Stimulated activated CD4-positive, alpha-beta T cell treated with anti-CD3 and anti-CD28 coated beads, Interleukin-4, amount 100 ng/mL, for 1 hour (primary cell): Measurements from ENCODE around the gene USP17L12.
"Not testable (repeated sequence)": the region's sequence is repeated elsewhere in the genome, so short reads cannot be mapped to it uniquely, and the experiment has no call there.

Experiments used
- DNase-seq: peaks from one replicate; pipeline ENCODE4 v3.0.0-alpha.2; 2020

Gene USP17L12, protein sequence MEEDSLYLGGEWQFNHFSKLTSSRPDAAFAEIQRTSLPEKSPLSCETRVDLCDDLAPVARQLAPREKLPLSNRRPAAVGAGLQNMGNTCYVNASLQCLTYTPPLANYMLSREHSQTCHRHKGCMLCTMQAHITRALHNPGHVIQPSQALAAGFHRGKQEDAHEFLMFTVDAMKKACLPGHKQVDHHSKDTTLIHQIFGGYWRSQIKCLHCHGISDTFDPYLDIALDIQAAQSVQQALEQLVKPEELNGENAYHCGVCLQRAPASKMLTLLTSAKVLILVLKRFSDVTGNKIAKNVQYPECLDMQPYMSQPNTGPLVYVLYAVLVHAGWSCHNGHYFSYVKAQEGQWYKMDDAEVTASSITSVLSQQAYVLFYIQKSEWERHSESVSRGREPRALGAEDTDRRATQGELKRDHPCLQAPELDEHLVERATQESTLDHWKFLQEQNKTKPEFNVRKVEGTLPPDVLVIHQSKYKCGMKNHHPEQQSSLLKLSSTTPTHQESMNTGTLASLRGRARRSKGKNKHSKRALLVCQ

DNA sequence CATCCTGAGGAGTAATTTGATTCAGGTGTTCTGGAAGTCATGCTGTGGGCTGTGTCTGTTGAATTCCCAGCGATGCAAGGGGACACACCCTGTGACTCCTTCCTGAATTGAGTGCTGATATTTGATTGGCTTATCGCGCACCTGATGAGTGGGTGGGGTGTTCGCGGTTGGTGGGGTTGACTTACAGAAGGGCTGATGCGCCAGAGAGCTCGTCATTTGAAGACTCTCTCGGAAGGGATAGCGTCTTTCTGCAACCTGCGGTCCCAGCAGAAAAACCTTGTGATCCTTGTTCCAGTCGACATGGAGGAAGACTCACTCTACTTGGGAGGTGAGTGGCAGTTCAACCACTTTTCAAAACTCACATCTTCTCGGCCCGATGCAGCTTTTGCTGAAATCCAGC, at the start of gene USP17L12:
Gene USP17L12 (plus strand): TSS at position 301 of the 400 bp plus-strand sequence. CDS start 0 bp downstream, at position 301.
- DNase-seq, result not testable (repeated sequence)

GRCh38 chr4:9210357-9210756, 9.6 kb upstream of the USP17L12 start, which contains the start of gene USP17L10:
TSS of gene USP17L10 (plus strand) at chr4:9210657. CDS start at chr4:9210657, 0 bp downstream.
- not testable (repeated sequence) for DNase-seq

DNA sequence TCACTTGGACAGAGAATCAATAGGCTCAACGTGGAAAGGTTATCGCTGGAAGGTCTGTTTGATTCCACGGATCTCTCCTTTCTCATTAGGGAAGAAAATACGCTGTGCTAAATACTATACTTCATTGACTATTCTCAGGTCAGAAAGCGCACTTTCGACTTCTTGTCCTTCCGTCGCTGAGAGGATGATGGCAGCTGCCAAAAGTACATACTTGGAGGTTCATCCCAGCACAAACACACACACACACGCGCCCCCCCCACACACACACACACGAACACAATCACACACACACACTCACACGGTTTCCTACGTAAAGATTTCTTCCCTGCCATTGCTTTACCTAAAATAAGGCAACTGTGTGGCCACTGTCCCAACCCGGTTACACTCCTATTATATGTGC, 5.3 kb upstream of the USP17L12 start:
- not testable (repeated sequence) for DNase-seq

DNA sequence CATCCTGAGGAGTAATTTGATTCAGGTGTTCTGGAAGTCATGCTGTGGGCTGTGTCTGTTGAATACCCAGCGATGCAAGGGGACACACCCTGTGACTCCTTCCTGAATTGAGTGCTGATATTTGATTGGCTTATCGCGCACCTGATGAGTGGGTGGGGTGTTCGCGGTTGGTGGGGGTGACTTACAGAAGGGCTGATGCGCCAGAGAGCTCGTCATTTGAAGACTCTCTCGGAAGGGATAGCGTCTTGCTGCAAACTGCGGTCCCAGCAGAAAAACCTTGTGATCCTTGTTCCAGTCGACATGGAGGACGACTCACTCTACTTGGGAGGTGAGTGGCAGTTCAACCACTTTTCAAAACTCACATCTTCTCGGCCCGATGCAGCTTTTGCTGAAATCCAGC, 4.8 kb upstream of the USP17L12 start, which contains the start of gene USP17L11:
Gene USP17L11 (plus strand): TSS at position 301 of the 400 bp plus-strand sequence. CDS start 0 bp downstream, at position 301.
- DNase-seq, result not testable (repeated sequence)

- not testable (repeated sequence) for DNase-seq
Observed at GRCh38 chr4:9224596-9224995, 4.6 kb downstream of the USP17L12 start, which contains the start of gene USP17L13. TSS of gene USP17L13 (plus strand) at chr4:9224896. CDS start at chr4:9224896, 0 bp downstream.

GRCh38 chr4:9230249-9230648, 10.3 kb downstream of the USP17L12 start:
- DNase-seq, result not testable (repeated sequence)

DNA sequence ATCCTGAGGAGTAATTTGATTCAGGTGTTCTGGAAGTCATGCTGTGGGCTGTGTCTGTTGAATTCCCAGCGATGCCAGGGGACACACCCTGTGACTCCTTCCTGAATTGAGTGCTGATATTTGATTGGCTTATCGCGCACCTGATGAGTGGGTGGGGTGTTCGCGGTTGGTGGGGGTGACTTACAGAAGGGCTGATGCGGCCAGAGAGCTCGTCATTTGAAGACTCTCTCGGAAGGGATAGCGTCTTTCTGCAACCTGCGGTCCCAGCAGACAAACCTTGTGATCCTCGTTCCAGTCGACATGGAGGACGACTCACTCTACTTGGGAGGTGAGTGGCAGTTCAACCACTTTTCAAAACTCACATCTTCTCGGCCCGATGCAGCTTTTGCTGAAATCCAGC, 14.1 kb downstream of the USP17L12 start, which contains the start of gene USP17L15:
Gene USP17L15 (plus strand): TSS at position 301 of the 400 bp plus-strand sequence. CDS start 0 bp downstream, at position 301.
- DNase-seq, result not testable (repeated sequence)

DNA sequence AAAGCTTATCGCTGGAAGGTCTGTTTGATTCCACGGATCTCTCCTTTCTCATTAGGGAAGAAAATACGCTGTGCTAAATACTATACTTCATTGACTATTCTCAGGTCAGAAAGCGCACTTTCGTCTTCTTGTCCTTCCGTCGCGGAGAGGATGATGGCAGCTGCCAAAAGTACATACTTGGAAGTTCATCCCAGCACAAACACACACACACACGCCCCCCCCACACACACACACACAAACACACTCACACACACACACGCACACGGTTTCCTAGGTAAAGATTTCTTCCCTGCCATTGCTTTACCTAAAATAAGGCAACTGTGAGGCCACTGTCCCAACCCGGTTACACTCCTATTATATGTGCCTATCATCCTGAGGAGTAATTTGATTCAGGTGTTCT, 18.5 kb downstream of the USP17L12 start:
- DNase-seq, result not testable (repeated sequence)

DNA sequence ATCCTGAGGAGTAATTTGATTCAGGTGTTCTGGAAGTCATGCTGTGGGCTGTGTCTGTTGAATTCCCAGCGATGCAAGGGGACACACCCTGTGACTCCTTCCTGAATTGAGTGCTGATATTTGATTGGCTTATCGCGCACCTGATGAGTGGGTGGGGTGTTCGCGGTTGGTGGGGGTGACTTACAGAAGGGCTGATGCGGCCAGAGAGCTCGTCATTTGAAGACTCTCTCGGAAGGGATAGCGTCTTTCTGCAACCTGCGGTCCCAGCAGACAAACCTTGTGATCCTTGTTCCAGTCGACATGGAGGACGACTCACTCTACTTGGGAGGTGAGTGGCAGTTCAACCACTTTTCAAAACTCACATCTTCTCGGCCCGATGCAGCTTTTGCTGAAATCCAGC, 23.6 kb downstream of the USP17L12 start, which contains the start of gene USP17L17:
Gene USP17L17 (plus strand): TSS at position 301 of the 400 bp plus-strand sequence. CDS start 0 bp downstream, at position 301.
- not testable (repeated sequence) for DNase-seq

DNA sequence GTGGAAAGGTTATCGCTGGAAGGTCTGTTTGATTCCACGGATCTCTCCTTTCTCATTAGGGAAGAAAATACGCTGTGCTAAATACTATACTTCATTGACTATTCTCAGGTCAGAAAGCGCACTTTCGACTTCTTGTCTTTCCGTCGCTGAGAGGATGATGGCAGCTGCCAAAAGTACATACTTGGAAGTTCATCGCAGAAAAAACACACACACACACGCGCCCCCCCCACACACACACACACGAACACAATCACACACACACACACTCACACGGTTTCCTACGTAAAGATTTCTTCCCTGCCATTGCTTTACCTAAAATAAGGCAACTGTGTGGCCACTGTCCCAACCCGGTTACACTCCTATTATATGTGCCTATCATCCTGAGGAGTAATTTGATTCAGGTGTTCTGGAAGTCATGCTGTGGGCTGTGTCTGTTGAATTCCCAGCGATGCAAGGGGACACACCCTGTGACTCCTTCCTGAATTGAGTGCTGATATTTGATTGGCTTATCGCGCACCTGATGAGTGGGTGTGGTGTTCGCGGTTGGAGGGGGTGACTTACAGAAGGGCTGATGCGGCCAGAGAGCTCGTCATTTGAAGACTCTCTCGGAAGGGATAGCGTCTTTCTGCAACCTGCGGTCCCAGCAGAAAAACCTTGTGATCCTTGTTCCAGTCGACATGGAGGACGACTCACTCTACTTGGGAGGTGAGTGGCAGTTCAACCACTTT, 28.2 kb downstream of the USP17L12 start, which contains the start of gene USP17L18:
Gene USP17L18 (plus strand): TSS at position 678 of the 728 bp plus-strand sequence. CDS start 0 bp downstream, at position 678.
- peak; percentile 1 for DNase-seq

- not testable (repeated sequence) for DNase-seq
Observed at GRCh38 chr4:9253078-9253477, 33.1 kb downstream of the USP17L12 start, which contains the start of gene USP17L19. TSS of gene USP17L19 (plus strand) at chr4:9253378. CDS start at chr4:9253378, 0 bp downstream.

DNA sequence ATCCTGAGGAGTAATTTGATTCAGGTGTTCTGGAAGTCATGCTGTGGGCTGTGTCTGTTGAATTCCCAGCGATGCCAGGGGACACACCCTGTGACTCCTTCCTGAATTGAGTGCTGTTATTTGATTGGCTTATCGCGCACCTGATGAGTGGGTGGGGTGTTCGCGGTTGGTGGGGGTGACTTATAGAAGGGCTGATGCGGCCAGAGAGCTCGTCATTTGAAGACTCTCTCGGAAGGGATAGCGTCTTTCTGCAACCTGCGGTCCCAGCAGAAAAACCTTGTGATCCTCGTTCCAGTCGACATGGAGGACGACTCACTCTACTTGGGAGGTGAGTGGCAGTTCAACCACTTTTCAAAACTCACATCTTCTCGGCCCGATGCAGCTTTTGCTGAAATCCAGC, 37.9 kb downstream of the USP17L12 start, which contains the start of gene USP17L20:
Gene USP17L20 (plus strand): TSS at position 301 of the 400 bp plus-strand sequence. CDS start 0 bp downstream, at position 301.
- DNase-seq, result not testable (repeated sequence)

- DNase-seq, result not testable (repeated sequence)
Observed at GRCh38 chr4:9262572-9262971, 42.6 kb downstream of the USP17L12 start, which contains the start of gene USP17L21. TSS of gene USP17L21 (plus strand) at chr4:9262872. CDS start at chr4:9262872, 0 bp downstream.

- DNase-seq, result not testable (repeated sequence)
Observed at GRCh38 chr4:9267319-9267718, 47.4 kb downstream of the USP17L12 start, which contains the start of gene USP17L22. TSS of gene USP17L22 (plus strand) at chr4:9267619. CDS start at chr4:9267619, 0 bp downstream.
